ENCODE results near the gene PFN1. TPM values are rescaled to one million over a fixed set of nuclear protein-coding genes. Genes with fewer than 3 reads are reported as not detected.

Gene PFN1
- total RNA-seq, 1 donor from 2014 or later = 509 TPM

DNA sequence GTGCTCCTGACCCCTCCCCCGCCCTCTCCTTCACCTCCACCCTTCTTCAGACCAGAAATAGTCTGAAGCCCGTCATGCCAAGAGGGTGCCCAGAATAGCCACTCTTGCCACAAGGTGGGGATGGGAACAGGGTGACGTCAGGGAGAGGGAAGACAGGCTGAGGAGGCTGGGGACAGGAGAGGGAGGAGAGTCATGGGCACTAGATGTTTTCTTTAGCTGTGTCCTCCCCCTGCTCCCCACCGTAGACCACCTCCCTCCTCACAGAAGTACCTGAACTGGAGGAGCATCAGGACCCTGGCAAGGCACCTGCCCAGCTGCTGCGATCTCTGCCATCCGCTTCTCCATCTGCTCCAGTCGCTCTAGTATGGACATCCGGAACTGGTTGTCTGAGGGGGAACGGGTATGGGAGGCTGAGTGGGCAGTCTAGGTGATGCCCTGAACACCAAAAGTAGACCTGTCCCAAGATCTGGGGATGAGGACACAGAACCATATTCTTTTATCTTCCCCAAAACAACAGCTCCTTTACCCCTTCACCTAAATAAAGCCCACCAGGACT, 25.9 kb upstream of the PFN1 start:
- H3K27ac Mint-ChIP-seq (ENCODE audit: unreplicated experiment) = no peak overlapping the region
- DNase-seq (ENCODE audit: extremely low spot score, unreplicated experiment) = no peak
- H3K27me3 Mint-ChIP-seq (ENCODE audit: unreplicated experiment) = no peaks in the 10 kb centered on the region
- TF ChIP-seq, protein P1, sequence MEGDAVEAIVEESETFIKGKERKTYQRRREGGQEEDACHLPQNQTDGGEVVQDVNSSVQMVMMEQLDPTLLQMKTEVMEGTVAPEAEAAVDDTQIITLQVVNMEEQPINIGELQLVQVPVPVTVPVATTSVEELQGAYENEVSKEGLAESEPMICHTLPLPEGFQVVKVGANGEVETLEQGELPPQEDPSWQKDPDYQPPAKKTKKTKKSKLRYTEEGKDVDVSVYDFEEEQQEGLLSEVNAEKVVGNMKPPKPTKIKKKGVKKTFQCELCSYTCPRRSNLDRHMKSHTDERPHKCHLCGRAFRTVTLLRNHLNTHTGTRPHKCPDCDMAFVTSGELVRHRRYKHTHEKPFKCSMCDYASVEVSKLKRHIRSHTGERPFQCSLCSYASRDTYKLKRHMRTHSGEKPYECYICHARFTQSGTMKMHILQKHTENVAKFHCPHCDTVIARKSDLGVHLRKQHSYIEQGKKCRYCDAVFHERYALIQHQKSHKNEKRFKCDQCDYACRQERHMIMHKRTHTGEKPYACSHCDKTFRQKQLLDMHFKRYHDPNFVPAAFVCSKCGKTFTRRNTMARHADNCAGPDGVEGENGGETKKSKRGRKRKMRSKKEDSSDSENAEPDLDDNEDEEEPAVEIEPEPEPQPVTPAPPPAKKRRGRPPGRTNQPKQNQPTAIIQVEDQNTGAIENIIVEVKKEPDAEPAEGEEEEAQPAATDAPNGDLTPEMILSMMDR (IDR thresholded peaks at IDR 0.05) = no peak
- H3K4me3 Mint-ChIP-seq (ENCODE audit: unreplicated experiment) = no peak overlapping the region
- peaks cover 18% of the 10 kb centered on the region for H3K36me3 Mint-ChIP-seq (ENCODE audit: unreplicated experiment)
- H3K4me1 Mint-ChIP-seq (ENCODE audit: unreplicated experiment) = peaks cover 22% of the 10 kb centered on the region
- no peaks in the 10 kb centered on the region for H3K9me3 Mint-ChIP-seq (ENCODE audit: unreplicated experiment)

DNA sequence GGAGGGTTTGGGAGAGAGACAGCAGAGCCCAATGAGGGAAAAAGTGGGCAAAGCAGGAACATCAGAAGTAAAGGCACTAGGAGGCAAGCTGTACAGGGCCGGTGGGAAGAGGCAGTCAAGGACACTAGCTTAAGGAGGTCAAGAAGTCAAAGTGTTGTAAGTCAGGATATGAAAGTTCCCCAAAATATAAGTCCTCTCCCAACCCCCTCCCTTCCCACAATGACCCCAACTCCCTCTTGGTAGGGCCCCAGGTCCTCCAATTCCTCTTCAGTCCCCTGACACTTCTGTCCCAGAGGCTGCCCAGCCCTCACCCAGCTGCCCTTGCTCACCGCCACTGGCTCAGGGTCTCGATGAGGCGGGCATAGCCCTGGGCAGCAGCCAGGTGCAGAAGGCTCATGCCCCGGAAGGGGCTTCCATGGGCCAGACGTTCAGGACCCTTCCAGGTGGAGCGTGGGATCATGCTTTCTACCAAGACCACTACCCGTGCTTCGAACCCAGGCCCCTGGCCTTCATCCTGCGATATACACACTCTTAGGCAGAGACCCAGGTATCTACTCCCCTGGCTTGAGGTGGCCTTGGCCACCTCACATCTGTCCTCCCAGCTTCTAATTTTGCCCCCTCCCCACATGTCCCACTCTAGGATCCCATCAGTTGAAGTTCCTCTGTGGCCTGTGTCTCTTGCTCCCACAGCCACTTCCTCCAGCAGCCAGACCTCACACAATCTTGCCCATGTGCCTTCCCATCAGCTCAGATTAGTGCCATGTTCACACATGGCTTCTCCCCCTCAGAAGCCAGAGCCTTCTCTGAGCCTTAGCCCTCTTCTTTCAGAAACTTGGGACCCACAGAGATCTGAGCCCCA, 25.2 kb upstream of the PFN1 start:
- TF ChIP-seq, protein P1 (IDR thresholded peaks at IDR 0.05) = no peak
- Mint-ChIP-seq H3K4me3 (ENCODE audit: unreplicated experiment) (no peak overlapping the region), H3K27me3 (ENCODE audit: unreplicated experiment) (no peaks in the 10 kb centered on the region), H3K4me1 (ENCODE audit: unreplicated experiment) (peaks cover 28% of the 10 kb centered on the region), H3K9me3 (ENCODE audit: unreplicated experiment) (no peaks in the 10 kb centered on the region), H3K36me3 (ENCODE audit: unreplicated experiment) (peaks cover 24% of the 10 kb centered on the region), H3K27ac (ENCODE audit: unreplicated experiment) (peak overlapping the region; percentile 40)
- DNase-seq (ENCODE audit: extremely low spot score, unreplicated experiment) = no peak

DNA sequence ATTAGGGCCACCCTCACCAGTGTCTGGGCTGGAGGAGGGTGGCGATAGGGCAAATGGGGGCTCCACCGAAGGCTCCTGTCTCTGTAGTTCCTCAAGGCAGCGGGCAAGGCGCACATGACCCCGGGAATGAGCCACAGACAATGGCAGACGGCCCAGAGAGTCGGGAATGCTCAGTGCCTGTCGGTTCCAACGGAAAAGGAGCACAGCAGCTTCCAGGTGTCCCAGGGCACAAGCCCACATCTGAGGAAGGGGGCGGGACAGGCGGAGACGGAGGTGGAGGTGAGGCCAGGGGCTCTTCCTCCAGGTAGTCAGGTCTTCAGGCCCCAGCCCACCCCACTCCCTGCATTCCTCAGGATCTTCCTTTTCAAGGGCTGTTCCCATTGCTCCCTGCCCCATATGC, 24.4 kb upstream of the PFN1 start:
- TF ChIP-seq, protein P1 (IDR thresholded peaks at IDR 0.05) = no peak
- DNase-seq (ENCODE audit: extremely low spot score, unreplicated experiment) = no peak
- peaks cover 23% of the 10 kb centered on the region for H3K36me3 Mint-ChIP-seq (ENCODE audit: unreplicated experiment)
- H3K4me3 Mint-ChIP-seq (ENCODE audit: unreplicated experiment) = no peak overlapping the region
- H3K9me3 Mint-ChIP-seq (ENCODE audit: unreplicated experiment) = no peaks in the 10 kb centered on the region
- peak overlapping the region; percentile 23 for H3K27ac Mint-ChIP-seq (ENCODE audit: unreplicated experiment)
- no peaks in the 10 kb centered on the region for H3K27me3 Mint-ChIP-seq (ENCODE audit: unreplicated experiment)
- peaks cover 28% of the 10 kb centered on the region for H3K4me1 Mint-ChIP-seq (ENCODE audit: unreplicated experiment)

DNA sequence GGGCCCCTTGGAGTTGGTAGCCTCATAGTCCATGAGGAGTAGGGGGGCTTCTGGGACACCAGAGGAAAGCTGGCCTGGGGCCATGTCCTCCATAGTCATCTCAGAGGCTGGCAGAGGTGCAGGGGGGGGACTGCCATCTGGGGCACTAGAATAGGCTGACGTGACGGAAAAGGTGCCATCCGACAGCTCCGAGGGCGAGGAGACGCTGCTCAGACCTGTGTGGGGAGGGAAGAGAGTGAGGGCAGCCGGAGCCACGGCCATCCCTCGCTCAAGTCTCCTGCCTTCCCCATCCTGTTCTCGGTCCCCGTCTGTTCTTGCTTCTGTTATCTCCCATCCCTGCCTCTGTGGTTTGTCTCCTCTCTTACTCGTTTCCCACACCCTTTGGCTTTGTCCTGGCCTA, 24.0 kb upstream of the PFN1 start:
- no peak overlapping the region for H3K27ac Mint-ChIP-seq (ENCODE audit: unreplicated experiment)
- H3K4me1 Mint-ChIP-seq (ENCODE audit: unreplicated experiment) = peaks cover 28% of the 10 kb centered on the region
- H3K27me3 Mint-ChIP-seq (ENCODE audit: unreplicated experiment) = no peaks in the 10 kb centered on the region
- H3K4me3 Mint-ChIP-seq (ENCODE audit: unreplicated experiment) = no peak overlapping the region
- TF ChIP-seq, protein P1 (IDR thresholded peaks at IDR 0.05) = no peak
- no peaks in the 10 kb centered on the region for H3K9me3 Mint-ChIP-seq (ENCODE audit: unreplicated experiment)
- DNase-seq (ENCODE audit: extremely low spot score, unreplicated experiment) = no peak
- H3K36me3 Mint-ChIP-seq (ENCODE audit: unreplicated experiment) = peaks cover 21% of the 10 kb centered on the region

DNA sequence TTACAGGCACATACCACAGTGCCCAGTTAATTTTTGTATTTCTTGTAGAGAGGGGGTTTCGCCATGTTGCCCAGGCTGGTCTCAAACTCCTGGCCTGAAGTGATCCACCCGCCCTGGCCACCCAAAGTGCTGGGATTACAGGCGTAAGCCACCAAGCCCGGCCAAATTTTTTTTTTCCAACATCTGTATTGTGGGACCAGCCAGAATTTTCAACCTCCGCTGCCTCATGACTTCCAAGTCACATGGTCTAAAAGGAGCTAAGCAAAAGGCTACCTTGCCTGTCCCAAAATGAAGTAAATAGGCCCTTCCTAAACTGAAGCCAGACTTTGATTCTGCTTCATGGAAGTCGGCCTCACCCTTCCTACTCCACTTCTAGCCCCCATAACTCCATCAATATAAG, 23.5 kb upstream of the PFN1 start:
- H3K36me3 Mint-ChIP-seq (ENCODE audit: unreplicated experiment) = peaks cover 20% of the 10 kb centered on the region
- peaks cover 28% of the 10 kb centered on the region for H3K4me1 Mint-ChIP-seq (ENCODE audit: unreplicated experiment)
- no peak for DNase-seq (ENCODE audit: extremely low spot score, unreplicated experiment)
- TF ChIP-seq, protein P1 (IDR thresholded peaks at IDR 0.05) = no peak
- no peaks in the 10 kb centered on the region for H3K9me3 Mint-ChIP-seq (ENCODE audit: unreplicated experiment)
- H3K4me3 Mint-ChIP-seq (ENCODE audit: unreplicated experiment) = no peak overlapping the region
- no peak overlapping the region for H3K27ac Mint-ChIP-seq (ENCODE audit: unreplicated experiment)
- H3K27me3 Mint-ChIP-seq (ENCODE audit: unreplicated experiment) = no peaks in the 10 kb centered on the region

Data from osteocyte (in vitro differentiated cells).